HepG2 (cell line): ENCODE data around the gene TSHZ2. TPM values are rescaled to one million over a fixed set of nuclear protein-coding genes. Genes with fewer than 3 reads are reported as not detected.

Experiments
- FOSL2 ChIP-seq: sonication (generic); formaldehyde crosslinking; IDR thresholded peaks from 2 replicates; pipeline ENCODE4 v1.4.0; 2020; ENCODE audit warnings: missing genetic modification reagents
- GZF1 ChIP-seq: sonication (generic); formaldehyde crosslinking; IDR thresholded peaks from 2 replicates; pipeline ENCODE4 v1.5.1; 2020; ENCODE audit warnings: mild to moderate bottlenecking, missing genetic modification reagents
- HDAC1 ChIP-seq: sonication (generic); formaldehyde crosslinking; IDR thresholded peaks from 2 replicates; pipeline ENCODE4 v1.5.1; 2020; ENCODE audit warnings: mild to moderate bottlenecking, missing genetic modification reagents
- HMG20A ChIP-seq: IDR thresholded peaks from 2 replicates; pipeline ENCODE4 v1.6.1; 2016; ENCODE audit warnings: borderline replicate concordance
- HNF4A ChIP-seq: sonication (generic); formaldehyde crosslinking; IDR thresholded peaks from 2 replicates; pipeline ENCODE4 v1.4.0; 2020; ENCODE audit warnings: missing genetic modification reagents
- IRX3 ChIP-seq: sonication (generic); formaldehyde crosslinking; IDR thresholded peaks from 2 replicates; pipeline ENCODE4 v1.8.1; 2023; ENCODE audit warnings: mild to moderate bottlenecking, low read depth, missing genetic modification reagents, borderline replicate concordance
- NR2F1 ChIP-seq, 2 experiments: fragments of 450-650 bp in 1 of 2; formaldehyde crosslinking in 1 of 2; IDR thresholded peaks; 2 replicates each; pipeline versions ENCODE4 v1.5.0 to v1.6.1; 2016 to 2020; ENCODE audit warnings: mild to moderate bottlenecking in 1 of 2, missing compliant biosample characterization in 1 of 2, missing genetic modification reagents in 1 of 2, moderate library complexity in 1 of 2
- RXRB ChIP-seq: IDR thresholded peaks from 2 replicates; pipeline ENCODE4 v1.6.1; 2016; ENCODE audit warnings: borderline replicate concordance, missing genetic modification reagents, missing compliant biosample characterization
- SIN3B ChIP-seq: fragments of 150-350 bp; IDR thresholded peaks from 2 replicates; pipeline ENCODE4 v1.6.1; 2014; ENCODE audit warnings: low read length
- SYNCRIP ChIP-seq: fragments of 200-400 bp; formaldehyde crosslinking; IDR thresholded peaks from 2 replicates; pipeline ENCODE4 v1.6.1; 2018; ENCODE audit warnings: mild to moderate bottlenecking, low read depth, low read length; ENCODE audit not compliant: insufficient read depth
- TBX2 ChIP-seq: sonication (generic); formaldehyde crosslinking; IDR thresholded peaks from 2 replicates; pipeline ENCODE4 v1.5.0; 2020; ENCODE audit warnings: missing genetic modification reagents, mild to moderate bottlenecking, borderline replicate concordance
- ZBTB20 ChIP-seq: sonication (generic); formaldehyde crosslinking; IDR thresholded peaks from 2 replicates; pipeline ENCODE4 v1.8.1; 2023; ENCODE audit warnings: missing genetic modification reagents, low read depth, mild to moderate bottlenecking, borderline replicate concordance
- ZFP82 ChIP-seq: sonication (generic); formaldehyde crosslinking; IDR thresholded peaks from 2 replicates; pipeline ENCODE4 v1.5.1; 2020; ENCODE audit warnings: mild to moderate bottlenecking, missing genetic modification reagents, borderline replicate concordance
- ZNF230 ChIP-seq: sonication (generic); formaldehyde crosslinking; IDR thresholded peaks from 2 replicates; pipeline ENCODE4 v1.4.0; 2020; ENCODE audit warnings: mild to moderate bottlenecking, missing genetic modification reagents
- ZNF383 ChIP-seq: sonication (generic); formaldehyde crosslinking; IDR thresholded peaks from 2 replicates; pipeline ENCODE4 v1.4.0; 2020; ENCODE audit warnings: missing genetic modification reagents, mild to moderate bottlenecking, borderline replicate concordance
- ZNF557 ChIP-seq: sonication (generic); formaldehyde crosslinking; IDR thresholded peaks from 2 replicates; pipeline ENCODE4 v1.4.0; 2020; ENCODE audit warnings: missing genetic modification reagents
- ZNF644 ChIP-seq: IDR thresholded peaks from 2 replicates; pipeline ENCODE4 v1.6.1; 2016; ENCODE audit warnings: low read depth
- ZNF660 ChIP-seq: sonication (generic); formaldehyde crosslinking; IDR thresholded peaks from 2 replicates; pipeline ENCODE4 v1.5.1; 2020; ENCODE audit warnings: mild to moderate bottlenecking, low read depth, missing genetic modification reagents, borderline replicate concordance
- ZNF839 ChIP-seq: sonication (generic); formaldehyde crosslinking; IDR thresholded peaks from 2 replicates; pipeline ENCODE4 v1.4.0; 2020; ENCODE audit warnings: missing genetic modification reagents, mild to moderate bottlenecking, borderline replicate concordance
- polyA plus RNA-seq, 8 experiments: library from polyadenylated mRNA; depleted of rRNA in 3 of 8; stranded (reverse) in 7 of 8; unstranded in 1 of 8; fragments of >200 nt; fragmentation: Illumina TruSeq in 4 of 8; extraction: Trizol in 4 of 8; gene quantifications; 2 replicates each; pipeline versions ENCODE4 v1.2.1 to v1.2.3, GENCODE V29; 2011 to 2016; ENCODE audit warnings: low read depth in 4 of 8, missing spikeins in 1 of 8, mixed read lengths in 1 of 8; ENCODE audit not compliant: insufficient read depth in 1 of 8
- total RNA-seq, 5 experiments: library from RNA; depleted of rRNA; stranded (reverse); fragments of >200 nt; fragmentation: Illumina TruSeq; extraction: Trizol; gene quantifications; 2 replicates each; pipeline ENCODE4 v1.2.3, GENCODE V29; 2016; ENCODE audit warnings: low read depth in 1 of 5
- TF ChIP-seq, protein P1 (sequence below): sonication (generic); formaldehyde crosslinking; IDR thresholded peaks from 2 replicates; pipeline ENCODE4 v1.4.0; 2020; ENCODE audit warnings: missing genetic modification reagents, mild to moderate bottlenecking, borderline replicate concordance
- TF ChIP-seq, protein P2 (sequence below): IDR thresholded peaks from 2 replicates; pipeline ENCODE4 v1.6.1; 2016; ENCODE audit warnings: missing compliant biosample characterization, missing genetic modification reagents, borderline replicate concordance
- TF ChIP-seq, protein P3 (sequence below): sonication (generic); formaldehyde crosslinking; IDR thresholded peaks from 2 replicates; pipeline ENCODE4 v1.5.0; 2020; ENCODE audit warnings: mild to moderate bottlenecking, missing genetic modification reagents

Gene TSHZ2
- total and polyA plus RNA-seq, 2 of the 13 experiments (the other 11 are each of a cell fraction or from before 2014, with no cell fraction given) = 0.01 TPM; not detected in 1

DNA sequence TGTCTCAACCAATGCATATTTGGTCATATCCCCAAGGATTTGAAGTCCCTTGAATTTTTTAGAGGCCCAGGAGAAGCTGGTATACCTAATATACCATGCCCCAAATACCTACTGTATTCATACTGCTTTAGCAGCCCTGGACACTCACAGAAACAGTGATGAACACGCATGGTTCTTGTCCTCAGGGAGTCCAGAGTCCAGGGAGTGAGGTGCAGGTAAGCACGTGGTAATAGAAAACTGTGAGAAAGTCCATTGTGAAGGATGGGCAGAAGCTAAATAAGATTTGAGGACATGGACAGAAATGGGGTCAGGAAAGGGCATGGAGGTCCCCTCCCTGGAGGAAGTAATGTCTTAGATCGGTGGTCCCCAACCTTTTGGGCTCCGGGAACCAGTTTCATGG lies 85.4 kb downstream of the TSHZ2 start (continued):
- TF ChIP-seq SIN3B (no peak), HDAC1 (CRISPR knock-in tag) (no peak), ZNF557 (no peak), IRX3 (CRISPR knock-in tag) (no peak), ZNF644 (CRISPR knock-in tag) (0 out of 2 replicates have a peak, but pooled peaks have one; percentile 12), GZF1 (CRISPR knock-in tag) (no peak), ZBTB20 (CRISPR knock-in tag) (no peak), ZNF383 (CRISPR knock-in tag) (no peak), SYNCRIP (no peak), NR2F1 (CRISPR knock-in tag; IDR thresholded peaks at IDR 0.05) (no peak), ZNF839 (no peak), ZNF660 (CRISPR knock-in tag) (no peak), TBX2 (CRISPR knock-in tag) (no peak), ZFP82 (CRISPR knock-in tag) (no peak), FOSL2 (CRISPR knock-in tag) (0 out of 2 replicates have a peak, but pooled peaks have one; percentile 18), HMG20A (CRISPR knock-in tag) (peak; percentile 14; the same call in 1 of the 2 replicates), HNF4A (CRISPR knock-in tag) (peak; percentile 62), RXRB (CRISPR knock-in tag) (peak; percentile 34; the same call in 1 of the 2 replicates), ZNF230 (CRISPR knock-in tag) (no peak)
- TF ChIP-seq, protein P1, sequence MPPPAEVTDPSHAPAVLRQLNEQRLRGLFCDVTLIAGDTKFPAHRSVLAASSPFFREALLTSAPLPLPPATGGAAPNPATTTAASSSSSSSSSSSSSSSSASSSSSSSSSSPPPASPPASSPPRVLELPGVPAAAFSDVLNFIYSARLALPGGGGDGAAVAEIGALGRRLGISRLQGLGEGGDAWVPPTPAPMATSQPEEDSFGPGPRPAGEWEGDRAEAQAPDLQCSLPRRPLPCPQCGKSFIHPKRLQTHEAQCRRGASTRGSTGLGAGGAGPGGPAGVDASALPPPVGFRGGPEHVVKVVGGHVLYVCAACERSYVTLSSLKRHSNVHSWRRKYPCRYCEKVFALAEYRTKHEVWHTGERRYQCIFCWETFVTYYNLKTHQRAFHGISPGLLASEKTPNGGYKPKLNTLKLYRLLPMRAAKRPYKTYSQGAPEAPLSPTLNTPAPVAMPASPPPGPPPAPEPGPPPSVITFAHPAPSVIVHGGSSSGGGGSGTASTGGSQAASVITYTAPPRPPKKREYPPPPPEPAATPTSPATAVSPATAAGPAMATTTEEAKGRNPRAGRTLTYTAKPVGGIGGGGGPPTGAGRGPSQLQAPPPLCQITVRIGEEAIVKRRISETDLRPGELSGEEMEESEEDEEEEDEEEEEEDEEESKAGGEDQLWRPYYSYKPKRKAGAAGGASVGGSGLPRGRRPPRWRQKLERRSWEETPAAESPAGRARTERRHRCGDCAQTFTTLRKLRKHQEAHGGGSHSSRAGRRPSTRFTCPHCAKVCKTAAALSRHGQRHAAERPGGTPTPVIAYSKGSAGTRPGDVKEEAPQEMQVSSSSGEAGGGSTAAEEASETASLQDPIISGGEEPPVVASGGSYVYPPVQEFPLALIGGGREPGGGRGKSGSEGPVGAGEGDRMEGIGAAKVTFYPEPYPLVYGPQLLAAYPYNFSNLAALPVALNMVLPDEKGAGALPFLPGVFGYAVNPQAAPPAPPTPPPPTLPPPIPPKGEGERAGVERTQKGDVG (CRISPR knock-in tag) = no peak
- TF ChIP-seq, protein P2, sequence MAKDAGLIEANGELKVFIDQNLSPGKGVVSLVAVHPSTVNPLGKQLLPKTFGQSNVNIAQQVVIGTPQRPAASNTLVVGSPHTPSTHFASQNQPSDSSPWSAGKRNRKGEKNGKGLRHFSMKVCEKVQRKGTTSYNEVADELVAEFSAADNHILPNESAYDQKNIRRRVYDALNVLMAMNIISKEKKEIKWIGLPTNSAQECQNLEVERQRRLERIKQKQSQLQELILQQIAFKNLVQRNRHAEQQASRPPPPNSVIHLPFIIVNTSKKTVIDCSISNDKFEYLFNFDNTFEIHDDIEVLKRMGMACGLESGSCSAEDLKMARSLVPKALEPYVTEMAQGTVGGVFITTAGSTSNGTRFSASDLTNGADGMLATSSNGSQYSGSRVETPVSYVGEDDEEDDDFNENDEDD (CRISPR knock-in tag) = peak; percentile 14; the same call in 1 of the 2 replicates
- TF ChIP-seq, protein P3, sequence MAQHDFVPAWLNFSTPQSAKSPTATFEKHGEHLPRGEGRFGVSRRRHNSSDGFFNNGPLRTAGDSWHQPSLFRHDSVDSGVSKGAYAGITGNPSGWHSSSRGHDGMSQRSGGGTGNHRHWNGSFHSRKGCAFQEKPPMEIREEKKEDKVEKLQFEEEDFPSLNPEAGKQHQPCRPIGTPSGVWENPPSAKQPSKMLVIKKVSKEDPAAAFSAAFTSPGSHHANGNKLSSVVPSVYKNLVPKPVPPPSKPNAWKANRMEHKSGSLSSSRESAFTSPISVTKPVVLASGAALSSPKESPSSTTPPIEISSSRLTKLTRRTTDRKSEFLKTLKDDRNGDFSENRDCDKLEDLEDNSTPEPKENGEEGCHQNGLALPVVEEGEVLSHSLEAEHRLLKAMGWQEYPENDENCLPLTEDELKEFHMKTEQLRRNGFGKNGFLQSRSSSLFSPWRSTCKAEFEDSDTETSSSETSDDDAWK = no peak
